Thoracic aorta (tissue), 2 donors: ENCODE data around the gene LAMC3. TPM values are rescaled to one million over a fixed set of nuclear protein-coding genes. Genes with fewer than 3 reads are reported as not detected.

Experiments used
- ATAC-seq: fragments of 150-250 bp; one replicate; pipeline ENCODE4 v1.8.0; 2017; ENCODE audit warnings: low read depth; ENCODE audit not compliant: insufficient number of reproducible peaks, low FRiP score
- DNase-seq: peaks from one replicate; pipeline ENCODE4 v3.0.0-alpha.2; 2020; ENCODE audit warnings: low spot score
- H3K27ac ChIP-seq, 2 donors: fragments of 200-600 bp; sonication (generic); 1 replicate in 1 of 2; 2 replicates in 1 of 2; pipeline ENCODE4 v1.5.1; 2016; ENCODE audit warnings: mild to moderate bottlenecking in 2 of 2, moderate library complexity in 2 of 2
- H3K27me3 ChIP-seq: fragments of 200-600 bp; sonication (generic); replicated peaks from 2 replicates; pipeline ENCODE4 v1.6.0; 2016; ENCODE audit warnings: mild to moderate bottlenecking; ENCODE audit not compliant: insufficient read depth
- H3K36me3 ChIP-seq: fragments of 200-600 bp; sonication (generic); one replicate; pipeline ENCODE4 v1.5.1; 2016
- H3K4me1 ChIP-seq, 2 donors: fragments of 200-600 bp; sonication (generic); 1 replicate in 1 of 2; 2 replicates in 1 of 2; pipeline versions ENCODE4 v1.5.1 to v1.6.0; 2016; ENCODE audit warnings: low read depth in 2 of 2, mild to moderate bottlenecking in 1 of 2; ENCODE audit not compliant: control insufficient read depth in 1 of 2
- H3K4me3 ChIP-seq: fragments of 200-600 bp; sonication (generic); 2 replicates; pipeline ENCODE4 v1.5.1; 2016; ENCODE audit warnings: mild to moderate bottlenecking
- H3K9me3 ChIP-seq: fragments of 200-600 bp; sonication (generic); 2 replicates; pipeline ENCODE4 v1.5.1; 2016
- total RNA-seq, 2 donors: library from RNA; depleted of rRNA; stranded (reverse); fragments of >200 nt; gene quantifications; one replicate each; pipeline versions ENCODE4 v1.1.0 to v1.2.3, GENCODE V29; 2016
- TF ChIP-seq, protein P1 (sequence below): fragments of 200-600 bp; sonication (generic); IDR thresholded peaks from one replicate; pipeline ENCODE4 v1.5.1; 2019; ENCODE audit warnings: antibody characterized with exemption

LAMC3 gene
- total RNA-seq, 2 donors from 2014 or later, result 0.54 to 2.8 TPM

DNA sequence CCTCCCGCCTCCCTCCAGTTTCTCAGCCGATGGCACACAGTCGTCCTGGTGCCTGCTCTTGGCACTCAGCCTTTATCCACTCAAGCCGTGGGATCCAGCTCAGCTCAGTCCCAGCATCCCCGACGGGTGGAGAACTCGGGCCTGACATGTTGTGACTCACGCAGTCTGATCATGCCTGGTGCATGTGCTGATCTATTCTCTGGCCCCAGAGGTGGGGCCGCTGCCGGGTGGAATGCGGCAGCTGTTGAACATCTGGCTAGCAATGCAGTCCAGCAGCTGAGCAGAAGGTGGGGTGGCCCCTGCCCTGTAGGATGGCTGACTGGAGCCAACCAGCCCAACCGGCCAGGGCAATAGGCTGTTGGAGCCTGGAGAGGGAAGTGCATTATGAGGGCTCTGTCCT, 85.6 kb downstream of the LAMC3 start:
- no peak overlapping the region for H3K4me3 ChIP-seq
- H3K4me1 ChIP-seq, result peaks cover 0 to 30% of the 10 kb centered on the region in 2 donors
- no peak for ATAC-seq
- no peak overlapping the region for H3K27ac ChIP-seq
- H3K9me3 ChIP-seq, result no peaks in the 10 kb centered on the region
- no peak for DNase-seq
- no peaks in the 10 kb centered on the region for H3K36me3 ChIP-seq
- TF ChIP-seq, protein P1, sequence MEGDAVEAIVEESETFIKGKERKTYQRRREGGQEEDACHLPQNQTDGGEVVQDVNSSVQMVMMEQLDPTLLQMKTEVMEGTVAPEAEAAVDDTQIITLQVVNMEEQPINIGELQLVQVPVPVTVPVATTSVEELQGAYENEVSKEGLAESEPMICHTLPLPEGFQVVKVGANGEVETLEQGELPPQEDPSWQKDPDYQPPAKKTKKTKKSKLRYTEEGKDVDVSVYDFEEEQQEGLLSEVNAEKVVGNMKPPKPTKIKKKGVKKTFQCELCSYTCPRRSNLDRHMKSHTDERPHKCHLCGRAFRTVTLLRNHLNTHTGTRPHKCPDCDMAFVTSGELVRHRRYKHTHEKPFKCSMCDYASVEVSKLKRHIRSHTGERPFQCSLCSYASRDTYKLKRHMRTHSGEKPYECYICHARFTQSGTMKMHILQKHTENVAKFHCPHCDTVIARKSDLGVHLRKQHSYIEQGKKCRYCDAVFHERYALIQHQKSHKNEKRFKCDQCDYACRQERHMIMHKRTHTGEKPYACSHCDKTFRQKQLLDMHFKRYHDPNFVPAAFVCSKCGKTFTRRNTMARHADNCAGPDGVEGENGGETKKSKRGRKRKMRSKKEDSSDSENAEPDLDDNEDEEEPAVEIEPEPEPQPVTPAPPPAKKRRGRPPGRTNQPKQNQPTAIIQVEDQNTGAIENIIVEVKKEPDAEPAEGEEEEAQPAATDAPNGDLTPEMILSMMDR, result no peak
- no peaks in the 10 kb centered on the region for H3K27me3 ChIP-seq

DNA sequence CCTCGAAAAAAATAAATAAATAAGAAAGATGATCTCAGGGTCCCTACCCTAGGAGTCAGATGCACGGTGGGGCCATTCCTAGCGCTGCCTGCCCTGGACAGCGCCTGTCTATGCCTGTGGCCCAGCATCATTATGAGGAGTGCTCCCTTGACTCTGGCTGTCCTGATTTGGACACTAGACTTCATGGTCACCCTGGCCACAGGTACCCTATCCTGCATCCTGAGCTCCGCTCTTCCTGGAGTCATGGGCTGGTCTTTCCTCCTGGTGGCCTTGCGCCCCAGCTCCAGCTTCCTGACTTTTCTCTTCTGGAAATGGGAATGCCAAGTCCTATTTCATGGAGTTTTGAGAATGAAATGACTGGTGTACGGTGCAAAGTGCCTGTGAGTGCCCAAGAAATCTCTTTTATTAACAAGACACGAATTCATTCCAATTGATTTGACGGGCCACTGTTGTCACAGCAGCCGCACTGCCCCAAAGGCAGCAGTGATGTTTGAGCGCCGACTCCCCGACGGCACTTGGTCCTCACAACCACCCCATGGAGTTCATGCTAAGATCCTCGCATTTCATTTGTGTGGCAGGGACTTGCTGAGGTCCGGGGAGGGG, 86.8 kb downstream of the LAMC3 start:
- no peak for ATAC-seq
- Histone ChIP-seq H3K27ac (no peak overlapping the region), H3K4me3 (peak overlapping the region; percentile 74), H3K36me3 (no peaks in the 10 kb centered on the region), H3K4me1 (peaks cover 2 to 40% of the 10 kb centered on the region in 2 donors), H3K9me3 (no peaks in the 10 kb centered on the region), H3K27me3 (no peaks in the 10 kb centered on the region)
- TF ChIP-seq, protein P1, result peak; percentile 21
- no peak for DNase-seq

DNA sequence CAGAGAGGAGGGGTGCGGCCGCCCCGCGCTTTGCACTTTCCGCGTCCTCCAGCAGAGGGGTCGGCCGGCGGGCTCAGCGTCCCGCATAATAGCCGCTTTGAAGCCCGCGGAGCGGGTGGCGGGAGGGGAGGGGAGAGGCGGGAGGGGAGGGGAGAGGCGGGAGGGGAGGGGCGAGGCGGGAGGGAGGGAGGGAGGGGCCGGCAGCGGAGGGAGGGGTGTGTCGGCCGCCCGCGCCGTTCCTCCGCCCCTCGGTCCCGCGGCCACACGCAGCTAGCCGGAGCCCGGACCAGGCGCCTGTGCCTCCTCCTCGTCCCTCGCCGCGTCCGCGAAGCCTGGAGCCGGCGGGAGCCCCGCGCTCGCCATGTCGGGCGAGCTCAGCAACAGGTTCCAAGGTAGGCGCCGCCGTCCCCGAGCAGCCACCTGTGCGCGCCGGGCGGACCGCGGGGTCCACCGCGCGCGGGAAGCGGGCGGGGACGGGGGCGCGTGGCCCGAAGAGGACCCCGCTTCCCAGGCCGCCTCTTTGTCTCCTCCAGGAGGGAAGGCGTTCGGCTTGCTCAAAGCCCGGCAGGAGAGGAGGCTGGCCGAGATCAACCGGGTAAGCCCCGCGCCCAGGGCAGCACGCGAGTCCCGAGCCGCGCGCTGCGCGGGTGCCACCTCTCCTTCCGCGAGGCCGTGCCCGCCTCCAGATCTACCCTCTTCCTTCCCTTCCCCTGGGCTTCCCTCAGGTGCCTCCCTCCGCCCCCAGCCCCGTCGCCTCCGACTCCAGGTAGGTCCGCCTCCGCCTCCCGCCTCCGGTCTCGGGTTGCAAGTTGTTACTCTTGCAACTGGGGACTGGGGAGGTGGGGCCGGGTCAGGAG, 87.5 kb downstream of the LAMC3 start, which contains the start of gene AIF1L:
Gene AIF1L, plus strand, starts transcription at position 263 of the 857 bp plus-strand sequence. Its CDS starts 99 bp downstream, at position 362.
- no peak for DNase-seq

DNA sequence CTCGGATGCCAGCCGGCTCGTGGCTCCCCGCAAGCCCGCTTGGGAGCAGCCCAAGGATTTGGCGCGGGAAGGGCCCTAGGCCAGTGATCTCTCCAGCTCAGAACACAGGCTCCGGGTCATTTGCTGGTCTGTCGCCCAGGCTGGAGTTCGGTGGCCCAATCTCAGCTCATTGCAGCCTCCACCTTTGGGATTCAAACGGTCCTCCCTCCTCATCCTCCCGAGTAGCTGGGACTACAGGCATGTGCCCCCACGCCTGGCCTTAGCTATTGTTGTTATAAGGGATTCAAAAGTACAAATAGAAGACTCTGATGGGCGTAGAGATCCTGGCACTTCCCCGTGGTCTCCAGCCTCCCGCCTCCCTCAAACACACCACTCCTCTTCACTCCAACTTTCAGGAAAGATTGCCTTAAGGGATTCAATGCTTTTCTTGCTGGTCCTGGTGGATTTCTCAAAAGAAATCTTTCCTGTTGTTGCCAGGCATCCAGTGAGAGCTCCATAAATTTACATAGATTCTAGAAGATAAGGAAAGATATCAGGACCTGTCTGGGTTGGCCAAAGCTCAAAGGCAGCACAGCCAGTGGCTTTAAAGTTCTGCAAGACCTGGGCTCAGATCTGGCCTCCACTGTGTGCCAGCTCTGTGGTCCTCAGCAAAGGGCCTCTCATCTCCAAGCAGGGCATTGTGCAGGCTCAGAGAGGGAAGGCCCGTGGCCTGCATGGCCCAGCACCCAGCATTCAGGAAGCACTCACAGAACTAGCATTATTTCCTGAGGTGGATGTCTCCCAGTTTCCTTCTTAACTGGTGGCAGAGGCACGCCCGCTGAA, 88.4 kb downstream of the LAMC3 start:
- no peaks in the 10 kb centered on the region for H3K36me3 ChIP-seq
- ATAC-seq (no peak), DNase-seq (no peak)
- H3K4me3 ChIP-seq, result peak overlapping the region; percentile 74
- TF ChIP-seq, protein P1, result no peak
- no peaks in the 10 kb centered on the region for H3K9me3 ChIP-seq
- H3K27me3 ChIP-seq, result no peaks in the 10 kb centered on the region
- H3K4me1 ChIP-seq, result peaks cover 2 to 40% of the 10 kb centered on the region in 2 donors
- H3K27ac ChIP-seq, result peak overlapping the region; percentile 30 to 53

More for the DNA sequence above, 87.5 kb downstream of the LAMC3 start, which contains the start of gene AIF1L:
- Histone ChIP-seq H3K4me1 (peaks cover 2 to 40% of the 10 kb centered on the region in 2 donors), H3K27ac (peak within 1 kb of the TSS; percentile 30 to 53), H3K36me3 (no peaks in the 10 kb centered on the region), H3K27me3 (no peaks in the 10 kb centered on the region), H3K4me3 (peak within 1 kb of the TSS; percentile 74), H3K9me3 (no peaks in the 10 kb centered on the region)
- TF ChIP-seq, protein P1, result no peak
- no peak for ATAC-seq
